ENCODE data around the gene LAMA3.

GRCh38 chr18:24003288-24003687 lies 314.0 kb downstream of the LAMA3 start:
- TF ChIP-seq POLR2A (IDR thresholded peaks at IDR 0.05) (no peak), CTCF (IDR thresholded peaks at IDR 0.05) (no peak)
